Left lung (tissue), 10 donors: ENCODE measurements around the gene RALGAPA1. TPM values are rescaled to one million over a fixed set of nuclear protein-coding genes. Genes with fewer than 3 reads are reported as not detected.

ENCODE experiments used
- ATAC-seq: fragments of 200-7000 bp; cut with Tn5 transposase; one replicate; pipeline ENCODE4 v1.9.1; 2020; ENCODE audit warnings: moderate library complexity
- DNase-seq, 4 donors: peaks; one replicate each; pipeline ENCODE4 v3.0.0-alpha.2; 2013 to 2020
- H3K27ac ChIP-seq, 2 donors: fragments of 200-600 bp; sonication (generic) in 1 of 2; one replicate each; pipeline versions ENCODE4 v1.5.0 to v1.8.0; 2020 to 2021
- H3K27me3 ChIP-seq, 2 donors: fragments of 200-600 bp; sonication (generic) in 1 of 2; one replicate each; pipeline versions ENCODE4 v1.5.0 to v1.8.0; 2020 to 2021
- H3K36me3 ChIP-seq, 2 donors: fragments of 200-600 bp; sonication (generic) in 1 of 2; one replicate each; pipeline versions ENCODE4 v1.5.0 to v1.8.0; 2020 to 2021
- H3K4me1 ChIP-seq, 2 donors: fragments of 200-600 bp; one replicate each; pipeline ENCODE4 v1.8.0; 2021
- H3K4me3 ChIP-seq, 2 donors: fragments of 200-600 bp; sonication (generic) in 1 of 2; one replicate each; pipeline versions ENCODE4 v1.5.0 to v1.8.0; 2020 to 2021; ENCODE audit warnings: mild to moderate bottlenecking in 1 of 2
- H3K9me3 ChIP-seq, 2 donors: fragments of 200-600 bp; sonication (generic) in 1 of 2; one replicate each; pipeline versions ENCODE4 v1.5.0 to v1.8.0; 2020 to 2021
- intact Hi-C, 2 donors: fragments of 100-400 bp; cut with DNase I; formaldehyde crosslinking; loops; one replicate each; pipeline versions ENCODE4 v1.11.2 to v1.14.2; 2022
- polyA plus RNA-seq, 6 donors: library from polyadenylated mRNA; unstranded; fragments of 120-200 nt; gene quantifications; one replicate each; pipeline ENCODE4 v1.2.1, GENCODE V29; 2013; ENCODE audit not compliant: insufficient read length in 6 of 6
- total RNA-seq, 2 donors: library from RNA; stranded (reverse); fragmentation: NEBNext Ultra II Directional; extraction: Animal tissue kit (Norgen Biotek cat#: 25700); gene quantifications; one replicate each; pipeline ENCODE4 v1.2.1, GENCODE V29; 2021
- TF ChIP-seq, protein P1 (sequence below), 2 donors: fragments of 200-600 bp; sonication (generic) in 1 of 2; IDR thresholded peaks; one replicate each; pipeline versions ENCODE4 v1.5.0 to v1.8.0; 2021; ENCODE audit warnings: antibody characterized with exemption in 2 of 2
- donor health status: DM: no; HTN: yes; CAD: no.
- donor health status: DM: no; HTN: no; CAD: no.

Gene RALGAPA1
- total and polyA plus RNA-seq, 8 donors: 42.0 to 58.7 (median 48.0) TPM

DNA sequence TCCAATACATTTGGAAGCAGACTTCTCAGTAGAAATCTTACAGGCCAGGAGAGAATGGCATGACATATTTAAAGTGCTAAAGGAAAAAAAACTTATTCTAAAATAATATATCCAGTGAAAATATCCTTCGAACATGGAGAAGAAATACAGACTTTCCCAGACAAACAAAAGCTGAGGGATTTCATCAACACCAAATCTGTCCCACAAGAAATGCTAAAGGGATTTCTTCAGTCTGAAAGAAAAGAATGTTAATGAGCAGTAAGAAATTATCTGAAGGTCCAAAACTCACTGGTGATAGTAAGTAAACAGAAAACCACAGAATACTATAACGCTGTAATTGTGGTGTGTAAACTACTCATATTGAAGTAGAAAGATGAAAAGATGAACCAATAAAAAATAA lies 171.2 kb downstream of the RALGAPA1 start:
- DNase-seq (peak in 2 of 4 donors; percentile 8 to 17), ATAC-seq (no peak)
- no peaks in the 10 kb centered on the region for H3K27me3 ChIP-seq
- peaks cover 0 to 47% of the 10 kb centered on the region in 2 donors for H3K36me3 ChIP-seq
- intact Hi-C loops: no loop called here
- TF ChIP-seq, protein P1, sequence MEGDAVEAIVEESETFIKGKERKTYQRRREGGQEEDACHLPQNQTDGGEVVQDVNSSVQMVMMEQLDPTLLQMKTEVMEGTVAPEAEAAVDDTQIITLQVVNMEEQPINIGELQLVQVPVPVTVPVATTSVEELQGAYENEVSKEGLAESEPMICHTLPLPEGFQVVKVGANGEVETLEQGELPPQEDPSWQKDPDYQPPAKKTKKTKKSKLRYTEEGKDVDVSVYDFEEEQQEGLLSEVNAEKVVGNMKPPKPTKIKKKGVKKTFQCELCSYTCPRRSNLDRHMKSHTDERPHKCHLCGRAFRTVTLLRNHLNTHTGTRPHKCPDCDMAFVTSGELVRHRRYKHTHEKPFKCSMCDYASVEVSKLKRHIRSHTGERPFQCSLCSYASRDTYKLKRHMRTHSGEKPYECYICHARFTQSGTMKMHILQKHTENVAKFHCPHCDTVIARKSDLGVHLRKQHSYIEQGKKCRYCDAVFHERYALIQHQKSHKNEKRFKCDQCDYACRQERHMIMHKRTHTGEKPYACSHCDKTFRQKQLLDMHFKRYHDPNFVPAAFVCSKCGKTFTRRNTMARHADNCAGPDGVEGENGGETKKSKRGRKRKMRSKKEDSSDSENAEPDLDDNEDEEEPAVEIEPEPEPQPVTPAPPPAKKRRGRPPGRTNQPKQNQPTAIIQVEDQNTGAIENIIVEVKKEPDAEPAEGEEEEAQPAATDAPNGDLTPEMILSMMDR (IDR thresholded peaks at IDR 0.05): no peak
- H3K27ac ChIP-seq: no peak overlapping the region
- H3K9me3 ChIP-seq: peaks cover 0 to 13% of the 10 kb centered on the region in 2 donors
- no peak overlapping the region for H3K4me3 ChIP-seq
- no peaks in the 10 kb centered on the region for H3K4me1 ChIP-seq

DNA sequence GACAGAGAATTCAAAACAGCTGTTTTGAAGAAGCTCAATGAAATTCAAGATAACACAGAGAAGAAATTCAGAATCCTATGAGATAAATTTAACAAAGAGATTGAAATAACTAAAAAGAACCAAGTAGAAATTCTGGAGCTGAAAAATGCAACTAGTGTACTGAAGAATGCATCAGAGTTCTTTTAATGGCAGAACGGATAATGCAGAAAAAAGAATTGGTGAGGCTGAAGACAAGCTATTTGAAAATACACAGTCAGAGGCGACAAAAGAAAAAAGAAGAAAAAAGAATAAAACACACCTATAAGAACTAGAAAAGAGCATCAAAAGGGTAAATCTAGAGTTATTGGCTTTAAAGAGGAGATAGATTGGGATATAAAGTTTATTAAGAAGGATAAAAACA lies 171.8 kb downstream of the RALGAPA1 start:
- Histone ChIP-seq H3K4me3 (no peak overlapping the region), H3K27ac (no peak overlapping the region), H3K36me3 (peaks cover 0 to 41% of the 10 kb centered on the region in 2 donors), H3K9me3 (peaks cover 0 to 8% of the 10 kb centered on the region in 2 donors), H3K27me3 (no peaks in the 10 kb centered on the region), H3K4me1 (no peaks in the 10 kb centered on the region)
- ATAC-seq: no peak
- intact Hi-C loops: no loop called here
- DNase-seq: no peak
- TF ChIP-seq, protein P1 (IDR thresholded peaks at IDR 0.05): no peak

DNA sequence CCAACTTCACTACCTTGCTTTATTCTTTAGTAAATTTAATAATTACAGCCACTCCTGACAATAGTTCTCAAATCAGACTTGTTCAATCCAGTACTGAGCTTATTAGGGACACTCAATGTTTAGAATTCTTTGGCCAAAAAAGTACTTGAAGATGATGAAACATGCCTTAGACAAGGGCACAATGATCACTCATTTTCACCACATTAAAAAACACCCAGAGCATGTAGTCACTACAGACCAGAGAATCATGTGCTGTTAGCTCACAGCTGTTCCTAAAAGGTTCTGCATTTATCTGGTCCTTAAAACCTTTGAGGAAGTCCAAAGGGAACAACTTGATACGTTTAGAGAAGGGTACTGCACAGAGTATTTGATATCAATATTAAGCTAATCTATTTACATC lies 176.4 kb downstream of the RALGAPA1 start:
- H3K27ac ChIP-seq: no peak overlapping the region
- peak; percentile 54 for ATAC-seq
- H3K9me3 ChIP-seq: no peaks in the 10 kb centered on the region
- H3K4me3 ChIP-seq: no peak overlapping the region
- H3K4me1 ChIP-seq: no peaks in the 10 kb centered on the region
- peak in 2 of 4 donors; percentile 20 to 26 for DNase-seq
- H3K27me3 ChIP-seq: no peaks in the 10 kb centered on the region
- TF ChIP-seq, protein P1 (IDR thresholded peaks at IDR 0.05): no peak
- intact Hi-C loops: no loop called here
- H3K36me3 ChIP-seq: peaks cover 0 to 22% of the 10 kb centered on the region in 2 donors

DNA sequence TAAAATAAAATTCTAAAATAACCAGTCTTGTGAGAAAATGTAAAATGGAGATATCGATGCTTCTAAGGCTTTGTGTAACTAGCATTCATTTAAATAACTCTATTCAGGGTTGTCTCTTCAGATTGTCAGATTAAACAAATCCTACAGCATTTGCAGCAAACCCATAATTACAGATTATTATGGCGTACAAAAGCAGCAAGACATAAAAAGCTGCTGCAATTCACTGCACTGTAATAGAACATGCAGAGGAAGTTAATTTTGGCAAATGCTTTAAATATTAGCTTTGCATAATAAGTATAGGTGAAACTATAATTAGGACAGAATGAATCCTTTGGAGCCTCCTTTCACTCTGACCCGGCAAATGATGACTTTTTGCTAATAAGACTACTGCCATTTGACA lies 176.8 kb downstream of the RALGAPA1 start:
- no peaks in the 10 kb centered on the region for H3K4me1 ChIP-seq
- peaks cover 0 to 21% of the 10 kb centered on the region in 2 donors for H3K36me3 ChIP-seq
- no peaks in the 10 kb centered on the region for H3K27me3 ChIP-seq
- no peak overlapping the region for H3K4me3 ChIP-seq
- TF ChIP-seq, protein P1 (IDR thresholded peaks at IDR 0.05): no peak
- H3K27ac ChIP-seq: no peak overlapping the region
- no peak for DNase-seq
- intact Hi-C loops: no loop called here
- no peak for ATAC-seq
- H3K9me3 ChIP-seq: no peaks in the 10 kb centered on the region

DNA sequence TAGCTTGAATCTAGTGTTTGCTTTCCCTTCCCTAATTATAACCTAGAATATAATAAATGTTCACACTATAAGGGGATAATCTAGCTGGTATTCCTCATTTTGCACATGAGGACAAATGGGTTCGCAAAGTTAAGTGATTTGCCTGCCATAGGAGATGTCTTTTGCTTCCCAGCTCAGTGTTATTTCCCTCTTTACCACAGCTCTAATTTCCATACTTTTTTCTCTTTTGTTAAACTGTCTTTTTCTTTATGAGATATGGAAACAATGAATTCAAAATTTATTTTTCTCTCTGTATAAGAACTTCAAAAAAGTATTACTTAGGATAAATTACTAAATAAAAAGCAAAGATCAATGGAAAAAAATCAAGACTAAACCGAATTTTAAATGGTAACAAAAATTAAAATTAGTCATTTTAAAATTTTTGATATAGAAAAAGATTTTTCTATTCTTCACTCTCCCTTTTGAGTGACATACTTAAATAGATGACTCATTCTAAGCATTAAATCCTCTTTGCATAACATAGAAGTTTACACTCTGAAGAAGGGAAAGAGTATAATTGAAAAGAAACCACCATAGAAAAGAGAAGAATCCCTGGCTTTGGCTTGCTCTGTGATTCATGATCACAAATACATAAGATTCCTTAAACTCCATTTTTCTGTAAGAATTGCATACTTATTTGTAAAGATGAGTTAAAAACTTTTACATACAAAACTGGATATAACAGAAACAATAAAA lies 177.9 kb downstream of the RALGAPA1 start:
- Histone ChIP-seq H3K9me3 (no peaks in the 10 kb centered on the region), H3K36me3 (peaks cover 0 to 15% of the 10 kb centered on the region in 2 donors), H3K27ac (no peak overlapping the region), H3K4me3 (no peak overlapping the region), H3K27me3 (no peaks in the 10 kb centered on the region), H3K4me1 (no peaks in the 10 kb centered on the region)
- no peak for ATAC-seq
- TF ChIP-seq, protein P1 (IDR thresholded peaks at IDR 0.05): no peak
- intact Hi-C loops: no loop called here
- DNase-seq: no peak
